NK-92 treated with Interleukin-12 subunit alpha and Interleukin-12 subunit beta, amount 100 ng/mL, for 24 hours (cell line): ENCODE measurements around the gene TCHP.

Source experiments
- DNase-seq: peaks from one replicate; lab custom pipeline; 2025; lab: John Stamatoyannopoulos, UW

The TCHP gene

GRCh38 chr12:109962398-109962797 is 62.3 kb downstream of the TCHP start:
- no peak for DNase-seq

- DNase-seq: no peak
Observed at GRCh38 chr12:109963330-109963729, 63.3 kb downstream of the TCHP start.

GRCh38 chr12:109963743-109964429 is 63.8 kb downstream of the TCHP start:
- DNase-seq: no peak

GRCh38 chr12:109966546-109966945 is 66.5 kb downstream of the TCHP start:
- DNase-seq: no peak

- DNase-seq: no peak
Observed at GRCh38 chr12:109967383-109968031, 67.4 kb downstream of the TCHP start.
